HG02970 (cell line): ENCODE data around the gene ZBP1.

ENCODE experiments used
- ATAC-seq: cut with Tn5 transposase; IDR thresholded peaks from one replicate; pipeline ENCODE4 v1.9.1; 2021; ENCODE audit warnings: mild to moderate bottlenecking, moderate library complexity, moderate number of reproducible peaks; ENCODE audit not compliant: unreplicated experiment, low FRiP score

The ZBP1 gene

GRCh38 chr20:57589123-57589727, 31.0 kb downstream of the ZBP1 start:
- ATAC-seq: no peak

DNA sequence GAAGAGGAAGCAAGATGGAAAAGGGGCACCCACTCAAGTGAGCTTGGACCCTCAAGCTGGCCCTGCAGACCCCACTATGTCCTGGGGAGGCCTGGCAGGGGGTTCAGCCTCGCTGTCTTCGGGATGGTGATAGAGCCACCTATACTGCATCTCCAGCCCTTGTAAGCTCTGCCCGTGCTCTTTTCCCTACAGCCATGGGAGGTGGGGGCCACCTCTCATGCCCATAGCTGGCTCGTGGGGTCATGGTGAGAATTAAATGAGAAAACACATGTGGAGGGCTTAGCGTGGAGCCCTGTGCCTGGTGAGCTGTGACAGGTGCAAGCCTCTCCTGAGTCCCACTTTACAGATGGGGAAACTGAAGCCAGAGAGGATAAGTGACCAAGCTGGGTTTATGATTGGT, 31.6 kb downstream of the ZBP1 start:
- no peak for ATAC-seq

DNA sequence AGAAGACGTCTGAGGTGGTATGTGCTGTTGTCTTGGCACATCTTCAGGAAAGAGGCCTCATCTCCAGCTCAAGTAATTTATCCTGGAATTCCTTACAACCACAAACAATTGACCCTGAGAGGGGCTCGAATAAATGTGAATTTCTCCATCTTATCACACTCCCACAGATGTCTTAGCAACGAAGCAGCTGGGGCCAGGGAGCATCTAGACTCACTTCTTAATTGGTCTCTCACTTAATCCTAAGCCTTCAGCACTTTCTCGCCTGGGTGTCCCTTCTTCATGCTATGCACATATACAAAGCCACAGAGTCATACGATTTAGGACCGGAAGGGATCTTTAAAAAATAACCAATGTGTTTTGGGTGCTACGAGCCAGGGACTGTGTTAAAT, 32.2 kb downstream of the ZBP1 start:
- ATAC-seq: no peak

DNA sequence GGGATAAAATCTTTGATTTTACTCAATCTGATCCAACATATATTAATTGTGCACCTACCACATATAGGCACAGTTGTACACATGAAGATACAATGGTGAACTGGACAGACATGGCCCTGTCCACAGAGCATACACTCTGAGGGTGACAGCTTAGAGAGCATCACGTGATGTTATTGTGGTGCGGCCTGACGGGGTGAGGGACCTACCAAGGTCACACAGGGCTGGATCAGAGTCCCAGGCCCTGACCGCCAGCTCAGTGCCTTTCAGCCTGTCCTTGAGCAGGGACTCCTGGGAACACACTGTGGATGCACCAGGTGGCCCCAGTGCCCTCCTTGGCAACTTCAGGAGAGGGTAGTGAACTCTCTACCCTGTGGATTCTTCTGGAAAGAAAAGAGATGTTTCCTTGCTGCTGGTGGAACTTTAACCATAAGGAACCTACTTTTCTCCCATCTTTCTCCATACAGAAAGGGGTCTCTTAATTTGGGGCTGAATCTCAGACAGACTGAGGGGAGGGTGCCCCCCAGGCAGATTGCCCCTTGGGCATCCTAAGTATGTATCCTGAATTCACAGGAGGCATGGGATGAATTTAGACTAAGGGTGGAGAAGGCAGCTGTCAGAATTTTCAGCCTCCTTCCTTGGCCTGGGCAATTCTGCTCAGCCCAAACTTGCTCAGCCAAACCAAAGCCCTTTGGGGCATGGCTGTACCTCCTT, 32.8 kb downstream of the ZBP1 start:
- no peak for ATAC-seq

DNA sequence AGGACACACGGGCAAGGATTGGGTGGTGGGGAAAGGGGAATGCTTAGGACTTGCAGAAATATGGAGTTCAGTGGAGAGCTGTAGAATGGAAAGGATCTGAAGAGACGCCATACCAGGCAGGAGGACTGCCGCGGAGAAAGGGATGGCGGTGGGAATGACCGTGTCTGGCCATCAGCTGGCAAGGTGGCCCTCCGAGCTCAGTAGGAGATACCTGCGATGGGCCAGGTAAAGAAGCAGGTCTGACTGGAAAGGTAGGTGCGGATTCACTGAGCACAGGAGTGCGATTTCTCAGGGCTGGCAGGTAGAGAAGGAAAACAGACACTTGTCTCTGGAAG, 33.3 kb downstream of the ZBP1 start:
- ATAC-seq: no peak

DNA sequence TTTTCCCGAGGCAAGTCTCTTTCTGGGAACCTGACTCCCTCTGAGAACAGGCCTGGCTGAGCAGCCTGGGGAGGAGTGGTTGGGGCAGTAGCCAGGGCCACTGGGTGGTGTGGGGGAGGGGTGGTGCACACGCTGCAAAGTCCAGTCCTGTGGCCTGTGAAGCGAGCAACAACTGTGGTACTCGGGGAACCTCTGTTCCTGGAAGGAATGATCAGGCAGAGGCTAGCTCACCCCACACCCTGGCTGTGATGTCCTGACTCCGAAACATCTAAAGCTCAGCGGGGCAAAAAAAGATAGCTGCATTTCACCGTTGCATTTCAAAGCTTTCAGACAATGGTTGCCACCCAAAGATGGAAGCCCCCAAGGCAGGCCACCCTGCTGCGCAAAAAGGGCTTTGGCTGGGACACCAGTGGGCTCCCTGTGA, 33.8 kb downstream of the ZBP1 start:
- no peak for ATAC-seq

- ATAC-seq: no peak
Measured at GRCh38 chr20:57585466-57586213, 34.6 kb downstream of the ZBP1 start.

GRCh38 chr20:57584768-57585461, 35.3 kb downstream of the ZBP1 start:
- no peak for ATAC-seq

DNA sequence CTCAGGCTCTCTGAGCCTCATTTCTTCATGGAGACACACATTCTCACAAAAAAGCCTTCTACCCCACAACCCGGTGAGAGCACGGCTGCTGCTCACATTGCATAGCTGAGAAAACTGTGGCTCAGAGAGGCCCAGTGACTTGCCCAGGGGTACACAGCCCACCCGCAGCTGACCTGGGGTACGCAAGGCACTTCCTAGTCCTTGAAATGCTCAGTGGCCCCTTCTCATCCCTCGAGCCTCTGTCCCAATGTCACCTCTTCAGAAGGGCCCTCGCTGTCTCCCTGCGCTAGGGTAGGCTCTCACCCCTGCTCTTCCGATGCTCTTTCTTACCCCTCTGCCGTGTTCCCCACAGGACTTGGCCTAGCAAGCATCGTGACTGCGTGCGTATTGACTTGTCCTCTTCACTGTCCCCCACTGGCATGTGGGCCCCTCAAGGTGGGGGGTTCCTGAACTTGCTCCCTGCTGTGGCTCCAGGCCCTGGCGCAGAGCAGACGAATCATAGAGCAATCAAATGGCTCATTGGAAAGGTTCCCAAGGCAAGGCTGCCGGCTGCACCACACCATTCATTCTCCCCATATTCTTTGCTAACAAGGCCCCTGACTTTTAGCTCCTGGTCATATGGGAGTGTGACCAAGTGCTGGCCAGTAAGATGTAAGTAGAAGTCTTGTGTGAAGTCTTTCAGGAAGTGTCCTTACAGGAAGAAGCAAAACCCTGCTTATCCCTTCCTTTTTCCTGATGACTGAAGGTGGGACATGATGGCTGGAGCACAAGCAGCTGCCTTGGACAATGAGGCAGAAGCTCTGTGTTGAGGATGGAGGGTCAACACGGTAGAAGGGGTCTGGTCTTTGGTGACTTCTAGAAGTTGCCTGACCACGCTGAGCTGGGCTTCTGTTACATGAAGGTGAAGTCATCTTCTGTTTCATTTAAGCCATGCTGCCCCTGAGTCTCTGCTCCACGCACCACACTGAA, 36.7 kb downstream of the ZBP1 start:
- ATAC-seq: no peak

DNA sequence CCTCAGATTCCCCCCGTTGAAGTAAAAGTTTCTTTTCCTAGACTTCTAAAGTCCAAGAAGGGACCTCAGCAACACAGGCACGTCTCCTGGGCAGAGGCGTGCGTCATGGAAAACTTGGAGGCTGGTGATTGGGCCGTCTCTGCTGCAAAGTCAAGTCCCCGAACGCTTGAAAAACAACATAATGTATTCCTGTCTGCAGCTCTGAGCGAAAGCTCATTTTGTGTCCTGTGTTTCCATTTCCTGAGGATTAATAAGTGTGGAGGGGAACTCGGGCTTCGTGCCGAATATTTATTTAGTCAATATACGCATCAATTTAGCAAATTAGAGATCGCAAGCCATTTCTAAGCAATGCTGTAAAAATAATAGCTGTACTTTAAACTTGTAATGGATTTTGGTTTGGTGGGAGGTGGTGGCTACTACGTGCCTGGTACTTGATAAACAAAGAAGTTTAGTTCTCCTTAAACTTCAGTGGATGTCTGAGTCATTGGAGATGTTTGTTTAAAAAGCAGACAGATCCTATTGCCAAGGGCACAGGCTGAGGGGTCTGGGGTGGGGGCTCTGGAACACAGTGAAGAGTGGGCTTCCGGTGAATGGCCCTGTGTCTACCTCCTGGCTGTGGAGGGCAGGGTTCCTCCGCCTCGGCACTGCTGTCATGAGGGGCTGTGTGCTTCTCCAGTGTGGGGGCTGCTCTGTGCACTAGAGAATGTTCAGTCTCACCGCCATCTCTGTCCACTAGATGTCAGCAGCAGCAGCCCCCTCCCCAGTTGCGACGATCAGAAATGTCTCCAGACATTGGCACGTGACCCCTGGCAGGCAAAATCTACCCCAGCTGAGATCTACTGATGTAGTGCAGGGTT, 37.6 kb downstream of the ZBP1 start:
- ATAC-seq: no peak

DNA sequence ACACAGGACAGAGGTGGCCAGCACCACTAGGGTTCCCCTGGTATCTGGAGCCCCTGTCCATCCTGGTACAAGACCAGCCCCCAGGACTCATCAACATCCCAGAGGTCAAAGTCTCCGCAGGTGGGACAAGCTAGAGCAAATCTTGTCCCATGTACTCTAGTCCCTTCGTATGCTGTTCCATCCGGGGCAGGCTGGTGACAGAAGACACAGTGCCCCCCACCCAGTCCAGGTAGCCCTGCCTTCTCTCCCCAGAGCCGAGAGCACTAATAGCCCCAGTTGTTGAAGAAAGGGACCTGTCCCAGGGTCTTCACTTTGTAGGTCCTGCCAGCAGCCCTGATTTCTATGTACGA, 38.2 kb downstream of the ZBP1 start:
- ATAC-seq: no peak

- ATAC-seq: no peak
Measured at GRCh38 chr20:57581202-57582028, 38.8 kb downstream of the ZBP1 start.

DNA sequence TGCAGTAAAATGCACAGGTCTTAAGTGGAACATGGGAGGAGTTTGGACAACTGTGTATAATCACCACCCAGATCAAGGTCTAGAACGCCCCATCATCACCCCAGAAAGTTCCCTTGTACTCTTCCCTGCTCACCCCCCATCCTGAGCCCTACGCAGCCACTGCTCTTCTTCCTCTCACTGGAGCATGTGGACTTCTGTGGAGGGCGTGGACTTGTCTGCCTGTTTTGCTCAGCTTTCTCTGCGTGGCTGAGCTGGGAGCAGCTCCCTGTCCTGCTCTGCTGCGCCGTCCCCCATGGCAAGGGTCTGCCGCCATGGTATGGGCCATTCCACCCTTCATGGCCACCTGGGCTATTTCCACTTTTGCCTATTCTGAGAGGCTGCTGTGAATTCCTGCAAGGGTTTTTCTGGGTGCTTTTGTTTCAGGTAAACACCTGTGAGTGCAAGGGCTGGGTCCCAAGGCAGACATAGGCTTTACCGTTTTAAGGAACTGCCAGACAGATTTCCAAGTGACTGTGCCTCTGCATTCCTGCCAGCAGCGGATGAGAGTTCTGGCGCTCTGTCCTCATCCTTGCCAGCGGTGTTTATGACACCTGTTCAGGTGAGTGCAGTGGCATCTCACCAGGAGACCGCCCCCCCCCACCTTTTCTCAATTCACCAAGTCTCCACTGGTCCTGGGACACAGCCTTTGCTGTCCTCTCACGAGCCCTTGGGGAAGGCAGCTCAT, 39.6 kb downstream of the ZBP1 start:
- no peak for ATAC-seq

DNA sequence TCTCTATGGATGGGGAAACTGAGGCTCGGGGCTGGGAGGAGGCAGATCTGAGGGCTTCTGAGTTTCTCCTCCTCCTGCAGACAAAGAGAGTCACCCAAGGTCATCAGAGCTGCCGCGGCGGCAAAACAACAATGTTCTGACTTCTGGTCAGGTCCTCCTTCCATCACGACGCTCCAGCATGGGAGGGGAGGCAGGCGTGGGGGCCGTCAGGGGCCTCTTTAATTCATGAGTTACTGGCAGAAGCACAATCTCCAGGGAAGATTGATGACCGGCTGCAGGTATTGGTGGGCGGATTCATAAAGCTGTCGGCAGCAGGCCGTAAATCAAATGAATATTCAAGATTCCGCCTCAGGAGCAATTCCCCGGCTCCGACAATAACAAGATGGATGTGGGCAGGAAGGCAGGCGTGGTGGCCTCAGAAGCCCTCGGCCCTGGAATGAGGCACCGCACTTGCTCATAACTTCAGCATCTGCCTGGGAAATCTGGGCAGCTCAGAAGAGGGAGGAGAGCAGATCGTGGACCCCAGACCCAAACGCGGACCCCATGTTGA, 40.3 kb downstream of the ZBP1 start:
- no peak for ATAC-seq

GRCh38 chr20:57579331-57579897, 40.8 kb downstream of the ZBP1 start:
- ATAC-seq: no peak

DNA sequence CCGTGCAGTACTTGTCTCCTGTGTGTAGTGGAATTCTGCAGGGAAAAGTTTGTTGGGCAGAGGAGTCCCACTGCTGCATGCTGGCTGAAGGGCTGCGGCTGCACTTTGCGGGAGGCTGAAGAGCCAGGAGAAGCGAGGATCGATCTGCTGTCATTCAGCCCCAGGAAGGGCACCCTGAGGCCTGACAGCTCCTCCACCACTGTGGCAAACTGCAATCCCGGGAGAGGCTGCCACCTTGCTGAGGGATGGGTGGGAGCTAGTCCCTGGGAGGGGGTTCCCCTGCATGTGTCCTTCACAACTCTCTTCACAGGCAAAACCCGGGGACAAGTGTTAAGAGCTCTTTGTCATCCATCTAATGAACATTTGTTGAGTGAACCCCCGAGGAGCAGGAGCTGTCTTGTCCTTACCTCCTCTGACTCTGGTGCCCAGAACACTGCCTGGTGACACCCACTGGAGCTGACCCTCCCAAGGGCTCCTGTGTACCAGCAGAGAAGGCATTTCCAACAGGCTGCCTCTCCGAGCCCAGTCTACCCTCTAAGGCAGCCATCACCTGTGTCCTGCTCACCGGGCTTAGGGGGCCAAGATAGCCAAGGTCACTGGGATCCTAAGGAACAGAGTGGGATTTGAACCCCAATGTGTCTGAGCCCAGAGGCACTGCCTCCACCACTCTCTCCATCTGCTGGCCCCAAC, 41.6 kb downstream of the ZBP1 start:
- ATAC-seq: no peak
